ENCODE data around the gene SH2D7. TPM values are rescaled to one million over a fixed set of nuclear protein-coding genes. Genes with fewer than 3 reads are reported as not detected.

Gene SH2D7
- total RNA-seq = not detected in 2 replicates

DNA sequence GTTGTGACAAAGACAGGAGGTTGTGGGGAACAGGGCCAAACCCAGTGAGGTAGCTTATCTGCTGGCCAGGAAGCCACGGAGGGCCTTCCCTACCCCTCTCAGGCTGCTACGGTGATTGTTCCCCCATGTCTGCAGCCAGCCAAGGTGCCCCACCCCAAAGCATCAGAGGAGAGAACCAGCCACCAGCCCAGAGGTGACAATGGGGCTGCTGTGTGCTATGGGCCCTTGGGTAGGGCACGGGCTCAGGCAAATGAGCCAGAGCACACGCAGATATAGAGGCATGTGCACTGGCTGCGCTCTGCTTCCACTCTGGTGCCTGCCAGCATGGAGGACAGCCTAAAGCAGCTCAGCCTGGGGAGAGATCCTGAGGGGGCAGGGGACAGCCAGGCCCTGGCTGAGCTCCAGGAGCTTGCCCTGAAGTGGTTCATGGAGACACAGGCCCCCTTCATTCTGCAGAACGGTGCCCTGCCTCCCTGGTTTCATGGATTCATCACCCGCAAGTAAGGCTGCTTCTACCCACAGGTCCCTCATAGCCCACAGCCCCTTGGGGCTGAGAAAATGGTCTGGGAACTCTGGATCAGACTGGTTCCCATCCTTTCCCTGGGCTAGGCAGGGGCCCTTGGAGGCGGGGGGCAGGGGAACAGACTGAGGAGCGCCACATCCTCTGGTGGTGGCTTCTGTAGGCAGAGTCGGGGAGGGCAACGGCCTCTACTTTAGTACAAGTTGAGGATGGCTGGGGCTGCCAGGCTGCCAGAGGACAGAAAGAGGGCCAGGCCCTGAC lies at the start of gene SH2D7:
Gene SH2D7 (plus strand): TSS at position 301 of the 781 bp plus-strand sequence. CDS start 24 bp downstream, at position 325.
- no peak for DNase-seq (ENCODE audit: low read depth, low spot score)

- DNase-seq (ENCODE audit: low read depth, low spot score) = no peak
Measured at GRCh38 chr15:78044407-78045155, 47.8 kb upstream of the SH2D7 start.

DNA sequence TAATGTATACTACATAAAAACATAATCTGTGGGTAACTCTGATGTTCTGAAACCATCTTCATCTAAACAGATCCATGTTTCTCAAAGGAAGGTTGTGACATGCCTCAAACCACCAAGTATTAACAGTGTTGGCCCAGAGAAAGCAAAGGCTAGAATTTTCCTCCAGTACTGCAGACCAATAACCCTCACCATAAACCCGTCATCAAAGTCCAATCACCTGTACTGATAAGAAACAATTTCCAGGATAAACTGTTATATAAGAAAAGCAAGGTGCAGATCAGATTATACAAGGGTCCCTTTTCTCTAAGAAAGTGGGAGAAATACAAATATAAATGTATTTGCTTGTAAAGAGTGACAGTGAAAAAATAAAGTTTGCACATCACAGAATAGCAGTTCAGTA lies 47.2 kb upstream of the SH2D7 start:
- DNase-seq (ENCODE audit: low read depth, low spot score) = no peak

- DNase-seq (ENCODE audit: low read depth, low spot score) = no peak
Measured at GRCh38 chr15:78046796-78047341, 45.5 kb upstream of the SH2D7 start.

GRCh38 chr15:78047761-78048627 lies 44.4 kb upstream of the SH2D7 start:
- no peak for DNase-seq (ENCODE audit: low read depth, low spot score)

- DNase-seq (ENCODE audit: low read depth, low spot score) = no peak
Measured at GRCh38 chr15:78048628-78048920, 43.8 kb upstream of the SH2D7 start.

- no peak for DNase-seq (ENCODE audit: low read depth, low spot score)
Measured at GRCh38 chr15:78049691-78050440, 42.5 kb upstream of the SH2D7 start.

GRCh38 chr15:78050441-78050809 lies 41.9 kb upstream of the SH2D7 start:
- no peak for DNase-seq (ENCODE audit: low read depth, low spot score)

- no peak for DNase-seq (ENCODE audit: low read depth, low spot score)
Measured at GRCh38 chr15:78050826-78051225, 41.5 kb upstream of the SH2D7 start.

- DNase-seq (ENCODE audit: low read depth, low spot score) = no peak
Measured at GRCh38 chr15:78051596-78051995, 40.8 kb upstream of the SH2D7 start.

DNA sequence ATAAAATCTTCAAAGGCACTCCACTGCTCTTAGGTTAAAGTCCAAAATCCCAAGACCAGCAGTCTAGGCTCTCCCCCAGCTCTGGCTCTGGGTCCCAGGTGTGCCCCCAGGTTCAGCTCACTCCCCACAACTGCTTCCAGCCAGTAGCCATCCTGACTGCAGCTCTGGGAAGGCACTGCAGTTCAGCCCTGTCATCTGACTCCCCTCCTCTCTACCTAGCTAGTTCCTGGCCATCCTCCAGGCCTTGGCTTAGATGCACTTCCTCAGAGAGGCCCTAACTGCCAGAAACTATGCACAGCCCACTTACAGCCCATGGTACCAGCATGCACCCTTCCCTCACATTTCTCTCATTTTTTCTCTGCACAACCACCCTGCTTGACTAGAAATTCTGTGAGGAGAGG lies 40.4 kb upstream of the SH2D7 start:
- no peak for DNase-seq (ENCODE audit: low read depth, low spot score)

DNA sequence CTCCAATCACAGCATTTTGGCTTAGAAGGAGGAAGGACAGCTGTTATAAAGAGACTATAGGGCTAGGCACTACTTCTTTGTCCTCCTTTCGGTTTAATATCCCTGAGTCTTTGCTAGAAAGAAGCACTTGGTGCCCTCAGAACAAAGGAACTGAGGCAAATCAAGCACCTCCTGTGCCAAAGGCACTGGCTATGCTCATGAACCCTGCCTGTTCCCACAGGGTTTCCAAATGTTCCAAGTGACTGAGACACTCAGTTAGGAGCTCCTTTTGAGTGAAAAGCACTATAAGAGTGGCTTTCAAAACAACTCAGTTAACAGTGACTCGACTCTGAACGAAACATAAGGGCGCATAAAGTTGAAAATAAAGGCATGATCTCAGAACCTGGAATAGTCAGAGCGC lies 39.8 kb upstream of the SH2D7 start:
- no peak for DNase-seq (ENCODE audit: low read depth, low spot score)

GRCh38 chr15:78054518-78054917 lies 37.8 kb upstream of the SH2D7 start:
- no peak for DNase-seq (ENCODE audit: low read depth, low spot score)

DNA sequence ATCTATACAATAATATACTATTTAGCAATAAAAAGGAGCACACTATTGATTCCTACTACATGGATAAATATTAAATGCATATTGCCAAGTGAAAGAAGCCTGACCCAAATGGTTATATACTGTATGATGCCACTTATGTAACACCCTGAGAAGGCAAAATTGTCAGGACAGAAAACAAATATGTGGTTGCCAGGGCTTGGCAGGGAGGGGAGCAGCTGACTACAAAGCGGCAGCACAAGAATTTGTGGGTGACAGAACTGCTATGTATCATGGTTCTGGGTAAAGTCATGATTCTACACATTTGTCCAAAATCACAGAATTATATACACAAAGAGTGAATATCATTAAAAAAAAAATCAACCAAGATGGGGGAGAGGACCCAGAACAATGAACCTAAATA lies 37.4 kb upstream of the SH2D7 start:
- no peak for DNase-seq (ENCODE audit: low read depth, low spot score)

- no peak for DNase-seq (ENCODE audit: low read depth, low spot score)
Measured at GRCh38 chr15:78055919-78056713, 36.2 kb upstream of the SH2D7 start.

DNA sequence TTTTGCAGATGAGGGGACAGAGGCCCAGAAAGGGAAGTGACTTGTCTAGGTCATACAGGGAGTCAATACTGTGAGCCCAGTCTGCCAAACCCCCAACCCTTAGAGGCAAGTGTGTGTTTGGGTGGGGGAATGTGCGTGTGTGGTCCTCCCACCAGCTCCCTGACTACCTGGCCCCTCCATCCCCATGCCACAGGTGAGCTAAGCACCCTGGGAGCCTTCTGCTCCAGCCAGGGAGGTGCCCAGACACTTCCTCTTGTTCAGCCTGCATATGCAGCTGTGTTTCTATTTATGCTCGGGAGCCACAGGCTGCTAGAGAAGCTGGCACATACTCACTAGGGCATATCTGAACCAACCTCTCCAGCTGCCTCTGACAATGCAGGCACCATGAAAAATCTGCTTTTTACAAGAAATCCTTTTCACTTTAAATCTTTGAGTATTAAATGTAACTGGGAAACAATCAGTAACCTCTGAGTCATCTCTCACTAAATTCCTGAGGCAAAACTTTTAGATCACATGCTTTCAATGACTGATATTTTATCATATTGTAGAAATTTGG lies 35.6 kb upstream of the SH2D7 start:
- DNase-seq (ENCODE audit: low read depth, low spot score) = no peak

- DNase-seq (ENCODE audit: low read depth, low spot score) = no peak
Measured at GRCh38 chr15:78057803-78058202, 34.6 kb upstream of the SH2D7 start.

- DNase-seq (ENCODE audit: low read depth, low spot score) = no peak
Measured at GRCh38 chr15:78058401-78058935, 33.9 kb upstream of the SH2D7 start.

DNA sequence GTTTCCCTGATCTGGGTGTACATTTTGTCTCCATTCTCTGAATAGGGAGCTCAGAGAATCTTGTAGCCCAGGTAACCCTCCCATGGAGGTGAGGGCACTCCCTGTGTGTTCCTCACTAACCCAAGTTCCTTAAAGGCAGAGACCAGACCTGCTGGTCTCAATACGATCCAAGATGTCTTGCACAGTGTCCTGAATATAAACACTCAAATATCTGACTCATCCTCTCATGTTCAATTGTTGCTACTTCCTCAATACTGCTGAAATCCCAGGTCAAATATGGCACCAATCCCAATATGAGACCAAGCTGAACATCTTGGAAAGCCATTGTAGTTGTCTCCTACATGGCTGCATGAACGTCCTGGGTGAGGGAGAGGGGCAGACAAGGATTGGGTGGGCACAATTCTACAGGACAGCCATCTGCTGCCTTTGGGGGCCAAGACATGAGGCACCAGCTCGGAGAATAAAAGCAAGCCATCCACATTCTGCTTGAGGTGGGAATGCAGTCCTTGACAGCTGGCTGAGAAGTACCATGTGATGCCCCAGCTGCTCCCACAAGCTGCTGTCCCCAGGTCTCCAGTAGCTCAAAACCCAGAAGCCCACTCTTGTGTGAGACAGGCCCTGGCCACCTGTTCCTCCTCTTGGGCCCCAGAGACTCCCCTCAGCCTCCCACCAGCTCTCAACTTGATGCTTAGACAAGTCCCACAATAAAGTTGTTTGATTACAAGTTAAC lies 33.1 kb upstream of the SH2D7 start:
- DNase-seq (ENCODE audit: low read depth, low spot score) = no peak
